HepG2 (cell line): ENCODE measurements around the gene ZNF428. TPM values are rescaled to one million over a fixed set of nuclear protein-coding genes. Genes with fewer than 3 reads are reported as not detected.

Source experiments
- CBFB ChIP-seq: sonication (generic); formaldehyde crosslinking; IDR thresholded peaks from 2 replicates; pipeline ENCODE4 v1.4.0; 2020; ENCODE audit warnings: missing genetic modification reagents
- CENPX ChIP-seq: sonication (generic); formaldehyde crosslinking; IDR thresholded peaks from 2 replicates; pipeline ENCODE4 v1.9.0; 2021; ENCODE audit warnings: mild to moderate bottlenecking, missing genetic modification reagents, moderate library complexity
- CHD4 ChIP-seq: fragments of 200-600 bp; sonication (generic); IDR thresholded peaks from 2 replicates; pipeline ENCODE4 v1.7.0; 2017; ENCODE audit warnings: mild to moderate bottlenecking, low read length, borderline replicate concordance
- KLF6 ChIP-seq: IDR thresholded peaks from 2 replicates; pipeline ENCODE4 v1.8.0; 2016; ENCODE audit warnings: missing biosample characterization, missing genetic modification reagents
- KMT2B ChIP-seq: IDR thresholded peaks from 2 replicates; pipeline ENCODE4 v1.6.1; 2016; ENCODE audit warnings: missing genetic modification reagents, missing compliant biosample characterization
- MBD4 ChIP-seq: IDR thresholded peaks from 2 replicates; pipeline ENCODE4 v1.6.1; 2012; ENCODE audit warnings: low read length, inconsistent platforms, borderline replicate concordance
- SNRNP70 ChIP-seq: fragments of 200-400 bp; formaldehyde crosslinking; IDR thresholded peaks from 2 replicates; pipeline ENCODE4 v1.6.1; 2017; ENCODE audit warnings: mild to moderate bottlenecking, low read depth, low read length, moderate library complexity
- STAG1 ChIP-seq: sonication (generic); formaldehyde crosslinking; IDR thresholded peaks from 2 replicates; pipeline ENCODE4 v1.4.0; 2020; ENCODE audit warnings: missing genetic modification reagents
- THAP11 ChIP-seq: IDR thresholded peaks from 2 replicates; pipeline ENCODE4 v1.6.1; 2016; ENCODE audit warnings: missing biosample characterization, missing genetic modification reagents
- TOE1 ChIP-seq: sonication (generic); formaldehyde crosslinking; IDR thresholded peaks from 2 replicates; pipeline ENCODE4 v1.4.0; 2020; ENCODE audit warnings: mild to moderate bottlenecking, missing genetic modification reagents
- ZGPAT ChIP-seq: IDR thresholded peaks from 2 replicates; pipeline ENCODE4 v1.6.1; 2016; ENCODE audit warnings: mild to moderate bottlenecking
- ZNF317 ChIP-seq: sonication (generic); formaldehyde crosslinking; IDR thresholded peaks from 2 replicates; pipeline ENCODE4 v1.5.0; 2020; ENCODE audit warnings: mild to moderate bottlenecking, missing genetic modification reagents
- ZNF549 ChIP-seq: sonication (generic); formaldehyde crosslinking; IDR thresholded peaks from 2 replicates; pipeline ENCODE4 v1.5.0; 2020; ENCODE audit warnings: missing genetic modification reagents
- ZNF572 ChIP-seq: sonication (generic); formaldehyde crosslinking; IDR thresholded peaks from 2 replicates; pipeline ENCODE4 v1.5.1; 2020; ENCODE audit warnings: mild to moderate bottlenecking, missing genetic modification reagents
- ZZZ3 ChIP-seq: sonication (generic); formaldehyde crosslinking; IDR thresholded peaks from 2 replicates; pipeline ENCODE4 v1.4.0; 2020; ENCODE audit warnings: missing genetic modification reagents, mild to moderate bottlenecking, borderline replicate concordance
- polyA plus RNA-seq, 8 experiments: library from polyadenylated mRNA; depleted of rRNA in 3 of 8; stranded (reverse) in 7 of 8; unstranded in 1 of 8; fragments of >200 nt; fragmentation: Illumina TruSeq in 4 of 8; extraction: Trizol in 4 of 8; gene quantifications; 2 replicates each; pipeline versions ENCODE4 v1.2.1 to v1.2.3, GENCODE V29; 2011 to 2016; ENCODE audit warnings: low read depth in 4 of 8, missing spikeins in 1 of 8, mixed read lengths in 1 of 8; ENCODE audit not compliant: insufficient read depth in 1 of 8
- total RNA-seq, 5 experiments: library from RNA; depleted of rRNA; stranded (reverse); fragments of >200 nt; fragmentation: Illumina TruSeq; extraction: Trizol; gene quantifications; 2 replicates each; pipeline ENCODE4 v1.2.3, GENCODE V29; 2016; ENCODE audit warnings: low read depth in 1 of 5
- TF ChIP-seq, protein P1 (sequence below): sonication (generic); formaldehyde crosslinking; IDR thresholded peaks from 2 replicates; pipeline ENCODE4 v1.4.0; 2020; ENCODE audit warnings: mild to moderate bottlenecking, missing genetic modification reagents, borderline replicate concordance
- TF ChIP-seq, protein P2 (sequence below): sonication (generic); formaldehyde crosslinking; IDR thresholded peaks from 2 replicates; pipeline ENCODE4 v1.9.0; 2021; ENCODE audit warnings: missing genetic modification reagents, borderline replicate concordance
- TF ChIP-seq, protein P3 (sequence below): sonication (generic); formaldehyde crosslinking; IDR thresholded peaks from 2 replicates; pipeline ENCODE4 v1.9.0; 2022; ENCODE audit warnings: missing genetic modification reagents, mild to moderate bottlenecking, borderline replicate concordance

Gene ZNF428
- total and polyA plus RNA-seq, 2 of the 13 experiments (the other 11 are each of a cell fraction or from before 2014, with no cell fraction given): 10.4 to 26.9 TPM

DNA sequence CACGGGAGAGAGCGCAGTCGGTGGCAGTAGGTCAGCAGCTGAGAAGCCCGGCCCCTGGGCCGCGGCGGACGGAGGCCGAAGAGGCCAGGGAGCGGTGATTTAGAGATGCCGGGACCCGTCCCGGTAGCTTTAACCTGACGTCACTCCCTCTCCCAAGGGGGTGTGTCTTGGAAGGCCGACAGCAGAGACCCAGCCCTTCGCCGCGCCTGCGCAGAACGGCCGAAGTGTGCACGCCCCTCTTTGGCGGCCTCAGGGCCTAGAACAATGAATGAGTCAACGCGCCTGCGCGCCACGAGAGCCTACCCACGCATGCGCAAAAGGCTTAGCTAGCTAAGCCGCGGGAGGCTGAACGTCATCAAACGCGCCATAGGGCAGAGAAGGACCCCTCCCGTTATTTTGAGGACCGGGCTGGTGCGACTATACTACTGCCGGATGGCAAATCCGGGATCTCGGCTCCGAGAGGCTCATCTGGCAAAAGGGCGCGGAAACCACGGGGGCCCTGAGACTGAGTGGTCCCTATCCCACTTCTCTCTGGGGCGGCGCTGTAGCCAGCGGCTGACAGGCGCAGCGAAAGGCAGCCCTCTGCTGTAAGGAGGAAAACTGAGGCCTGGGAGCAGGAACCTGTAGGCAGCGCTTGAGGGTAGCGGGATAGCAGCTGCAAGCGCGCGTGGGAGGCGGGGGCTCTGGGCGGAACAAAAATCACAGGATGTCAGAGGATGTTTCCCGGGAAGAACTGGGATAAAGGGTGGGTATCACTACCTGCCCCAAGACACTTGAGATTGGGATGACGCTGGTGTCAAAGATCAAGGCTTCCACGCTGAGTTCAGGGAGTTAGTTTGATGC, 23.2 kb downstream of the ZNF428 start, which contains the start of the genes IRGQ and ZNF576 (continued):
- no peak for TF ChIP-seq TOE1
- TF ChIP-seq SNRNP70: no peak
- 0 out of 2 replicates have a peak, but pooled peaks have one; percentile 73 for TF ChIP-seq ZNF572
- TF ChIP-seq ZNF549 (CRISPR knock-in tag): no peak
- no peak for TF ChIP-seq MBD4
- TF ChIP-seq CENPX (CRISPR knock-in tag): no peak
- no peak for TF ChIP-seq CHD4
- TF ChIP-seq THAP11 (CRISPR knock-in tag): peak; percentile 97
- TF ChIP-seq STAG1 (CRISPR knock-in tag): peak; percentile 29; the same call in 1 of the 2 replicates
- TF ChIP-seq, protein P1, sequence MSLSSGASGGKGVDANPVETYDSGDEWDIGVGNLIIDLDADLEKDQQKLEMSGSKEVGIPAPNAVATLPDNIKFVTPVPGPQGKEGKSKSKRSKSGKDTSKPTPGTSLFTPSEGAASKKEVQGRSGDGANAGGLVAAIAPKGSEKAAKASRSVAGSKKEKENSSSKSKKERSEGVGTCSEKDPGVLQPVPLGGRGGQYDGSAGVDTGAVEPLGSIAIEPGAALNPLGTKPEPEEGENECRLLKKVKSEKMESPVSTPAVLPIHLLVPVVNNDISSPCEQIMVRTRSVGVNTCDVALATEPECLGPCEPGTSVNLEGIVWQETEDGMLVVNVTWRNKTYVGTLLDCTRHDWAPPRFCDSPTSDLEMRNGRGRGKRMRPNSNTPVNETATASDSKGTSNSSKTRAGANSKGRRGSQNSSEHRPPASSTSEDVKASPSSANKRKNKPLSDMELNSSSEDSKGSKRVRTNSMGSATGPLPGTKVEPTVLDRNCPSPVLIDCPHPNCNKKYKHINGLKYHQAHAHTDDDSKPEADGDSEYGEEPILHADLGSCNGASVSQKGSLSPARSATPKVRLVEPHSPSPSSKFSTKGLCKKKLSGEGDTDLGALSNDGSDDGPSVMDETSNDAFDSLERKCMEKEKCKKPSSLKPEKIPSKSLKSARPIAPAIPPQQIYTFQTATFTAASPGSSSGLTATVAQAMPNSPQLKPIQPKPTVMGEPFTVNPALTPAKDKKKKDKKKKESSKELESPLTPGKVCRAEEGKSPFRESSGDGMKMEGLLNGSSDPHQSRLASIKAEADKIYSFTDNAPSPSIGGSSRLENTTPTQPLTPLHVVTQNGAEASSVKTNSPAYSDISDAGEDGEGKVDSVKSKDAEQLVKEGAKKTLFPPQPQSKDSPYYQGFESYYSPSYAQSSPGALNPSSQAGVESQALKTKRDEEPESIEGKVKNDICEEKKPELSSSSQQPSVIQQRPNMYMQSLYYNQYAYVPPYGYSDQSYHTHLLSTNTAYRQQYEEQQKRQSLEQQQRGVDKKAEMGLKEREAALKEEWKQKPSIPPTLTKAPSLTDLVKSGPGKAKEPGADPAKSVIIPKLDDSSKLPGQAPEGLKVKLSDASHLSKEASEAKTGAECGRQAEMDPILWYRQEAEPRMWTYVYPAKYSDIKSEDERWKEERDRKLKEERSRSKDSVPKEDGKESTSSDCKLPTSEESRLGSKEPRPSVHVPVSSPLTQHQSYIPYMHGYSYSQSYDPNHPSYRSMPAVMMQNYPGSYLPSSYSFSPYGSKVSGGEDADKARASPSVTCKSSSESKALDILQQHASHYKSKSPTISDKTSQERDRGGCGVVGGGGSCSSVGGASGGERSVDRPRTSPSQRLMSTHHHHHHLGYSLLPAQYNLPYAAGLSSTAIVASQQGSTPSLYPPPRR (CRISPR knock-in tag): no peak
- peak; percentile 44; the same call in 1 of the 2 replicates for TF ChIP-seq KLF6
- peak; percentile 49; the same call in 1 of the 2 replicates for TF ChIP-seq CBFB
- TF ChIP-seq ZZZ3 (CRISPR knock-in tag): peak; percentile 45; the same call in 1 of the 2 replicates
- TF ChIP-seq ZNF317 (CRISPR knock-in tag): no peak
- TF ChIP-seq, protein P2, sequence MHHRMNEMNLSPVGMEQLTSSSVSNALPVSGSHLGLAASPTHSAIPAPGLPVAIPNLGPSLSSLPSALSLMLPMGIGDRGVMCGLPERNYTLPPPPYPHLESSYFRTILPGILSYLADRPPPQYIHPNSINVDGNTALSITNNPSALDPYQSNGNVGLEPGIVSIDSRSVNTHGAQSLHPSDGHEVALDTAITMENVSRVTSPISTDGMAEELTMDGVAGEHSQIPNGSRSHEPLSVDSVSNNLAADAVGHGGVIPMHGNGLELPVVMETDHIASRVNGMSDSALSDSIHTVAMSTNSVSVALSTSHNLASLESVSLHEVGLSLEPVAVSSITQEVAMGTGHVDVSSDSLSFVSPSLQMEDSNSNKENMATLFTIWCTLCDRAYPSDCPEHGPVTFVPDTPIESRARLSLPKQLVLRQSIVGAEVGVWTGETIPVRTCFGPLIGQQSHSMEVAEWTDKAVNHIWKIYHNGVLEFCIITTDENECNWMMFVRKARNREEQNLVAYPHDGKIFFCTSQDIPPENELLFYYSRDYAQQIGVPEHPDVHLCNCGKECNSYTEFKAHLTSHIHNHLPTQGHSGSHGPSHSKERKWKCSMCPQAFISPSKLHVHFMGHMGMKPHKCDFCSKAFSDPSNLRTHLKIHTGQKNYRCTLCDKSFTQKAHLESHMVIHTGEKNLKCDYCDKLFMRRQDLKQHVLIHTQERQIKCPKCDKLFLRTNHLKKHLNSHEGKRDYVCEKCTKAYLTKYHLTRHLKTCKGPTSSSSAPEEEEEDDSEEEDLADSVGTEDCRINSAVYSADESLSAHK (CRISPR knock-in tag): no peak
- TF ChIP-seq, protein P3, sequence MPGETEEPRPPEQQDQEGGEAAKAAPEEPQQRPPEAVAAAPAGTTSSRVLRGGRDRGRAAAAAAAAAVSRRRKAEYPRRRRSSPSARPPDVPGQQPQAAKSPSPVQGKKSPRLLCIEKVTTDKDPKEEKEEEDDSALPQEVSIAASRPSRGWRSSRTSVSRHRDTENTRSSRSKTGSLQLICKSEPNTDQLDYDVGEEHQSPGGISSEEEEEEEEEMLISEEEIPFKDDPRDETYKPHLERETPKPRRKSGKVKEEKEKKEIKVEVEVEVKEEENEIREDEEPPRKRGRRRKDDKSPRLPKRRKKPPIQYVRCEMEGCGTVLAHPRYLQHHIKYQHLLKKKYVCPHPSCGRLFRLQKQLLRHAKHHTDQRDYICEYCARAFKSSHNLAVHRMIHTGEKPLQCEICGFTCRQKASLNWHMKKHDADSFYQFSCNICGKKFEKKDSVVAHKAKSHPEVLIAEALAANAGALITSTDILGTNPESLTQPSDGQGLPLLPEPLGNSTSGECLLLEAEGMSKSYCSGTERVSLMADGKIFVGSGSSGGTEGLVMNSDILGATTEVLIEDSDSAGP (CRISPR knock-in tag): peak; percentile 99
- TF ChIP-seq KMT2B: peak; percentile 63
- TF ChIP-seq ZGPAT (CRISPR knock-in tag): peak; percentile 85
